Right renal pelvis (tissue), 4 donors: ENCODE results near the gene EP300. TPM values are rescaled to one million over a fixed set of nuclear protein-coding genes. Genes with fewer than 3 reads are reported as not detected.

Experiments
- DNase-seq, 4 donors: peaks; one replicate each; pipeline ENCODE4 v3.0.0-alpha.2; 2013; ENCODE audit warnings: low read depth in 4 of 4, low spot score in 3 of 4, missing footprints in 1 of 4
- polyA plus RNA-seq, 4 donors: library from polyadenylated mRNA; unstranded; fragments of 120-200 nt; gene quantifications; one replicate each; pipeline ENCODE4 v1.2.1, GENCODE V29; 2013; ENCODE audit not compliant: insufficient read length in 4 of 4

Gene EP300
- polyA plus RNA-seq, 4 donors = 54.5 to 68.9 (median 60.5) TPM

DNA sequence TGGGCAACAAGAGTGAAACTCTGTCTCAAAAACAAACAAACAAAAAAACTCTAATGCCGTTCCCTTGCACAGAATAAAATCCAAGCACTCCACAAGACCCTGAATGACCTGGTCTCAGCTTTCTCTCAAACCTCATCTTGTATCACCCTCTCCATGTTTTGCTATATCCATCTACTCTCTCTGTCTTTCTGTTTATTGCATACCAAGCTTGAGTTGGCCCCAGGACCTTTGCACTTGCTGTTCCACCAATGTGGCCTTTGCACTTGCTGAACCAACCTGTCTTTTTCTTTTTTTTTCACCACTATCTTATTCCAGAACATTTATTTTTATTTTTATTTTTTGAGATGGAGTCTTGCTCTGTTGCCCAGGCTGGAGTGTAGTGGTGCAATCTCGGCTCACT lies 110.7 kb downstream of the EP300 start:
- no peak for DNase-seq

DNA sequence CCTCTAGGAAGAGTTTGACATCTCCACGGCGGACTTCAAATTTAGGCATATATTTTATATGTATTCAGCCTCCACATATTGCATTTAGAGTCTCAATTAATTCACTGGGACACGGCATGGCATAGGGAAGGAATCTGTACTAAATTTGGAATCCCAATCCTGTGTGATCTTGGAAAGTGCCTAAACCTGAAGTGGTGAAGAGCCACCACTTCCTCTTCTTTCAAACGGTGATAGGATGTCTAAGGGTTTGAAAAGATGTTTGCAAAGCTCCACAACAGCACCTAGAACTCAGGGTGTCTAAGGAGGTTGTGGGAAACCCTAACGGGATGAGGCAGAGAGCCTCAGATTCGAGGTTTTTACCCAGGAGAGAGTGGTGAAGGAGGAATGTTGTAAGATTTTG lies 111.7 kb downstream of the EP300 start:
- no peak for DNase-seq

DNA sequence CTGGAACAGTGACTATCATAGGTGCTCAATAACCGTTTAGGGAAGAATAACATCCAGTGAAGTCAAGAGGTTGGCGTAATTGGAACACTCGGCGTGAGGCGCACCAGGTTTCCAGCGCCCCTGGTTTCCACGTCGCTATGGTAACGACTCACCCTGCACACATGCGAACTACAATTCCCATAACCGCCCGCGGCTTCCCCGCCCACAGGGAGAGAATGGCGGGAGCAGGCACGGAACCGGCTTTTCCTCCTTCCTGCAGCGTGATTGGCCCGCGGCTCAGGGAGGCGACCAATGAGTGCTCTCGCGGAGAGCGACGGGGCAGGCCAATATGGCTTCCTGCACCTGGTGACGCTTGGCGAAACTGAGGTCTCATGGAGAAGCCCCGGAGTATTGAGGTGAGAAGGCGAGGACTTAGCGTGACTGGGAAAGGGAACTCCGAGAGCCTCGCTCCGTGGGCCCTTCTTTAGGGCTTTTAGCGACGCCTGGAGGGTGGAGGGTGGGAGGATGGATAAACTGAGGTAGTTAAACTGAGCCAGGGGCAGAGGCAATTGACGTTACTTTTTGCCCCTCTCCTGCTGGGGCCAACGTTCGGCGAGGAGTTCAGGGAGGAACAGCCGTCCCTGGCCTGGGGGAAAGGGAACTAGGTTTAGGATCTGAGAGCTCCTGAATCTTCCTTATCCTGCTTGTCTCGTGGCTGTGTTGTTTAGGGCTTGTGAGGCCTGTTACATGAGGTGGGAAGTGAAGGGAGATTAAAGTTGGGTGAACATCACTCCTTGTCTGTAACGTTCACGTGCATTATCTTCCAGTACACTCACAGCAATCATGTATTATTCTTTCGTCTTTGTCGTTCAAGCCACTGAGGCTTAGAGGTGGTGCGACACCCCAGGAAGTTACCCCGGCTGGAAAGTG lies 112.9 kb downstream of the EP300 start, which contains the start of gene L3MBTL2:
L3MBTL2 (plus strand) TSS at position 321 of the 909 bp plus-strand sequence; CDS start at position 372, 51 bp downstream.
- DNase-seq = peak; percentile 88 to 92 (median 90)

DNA sequence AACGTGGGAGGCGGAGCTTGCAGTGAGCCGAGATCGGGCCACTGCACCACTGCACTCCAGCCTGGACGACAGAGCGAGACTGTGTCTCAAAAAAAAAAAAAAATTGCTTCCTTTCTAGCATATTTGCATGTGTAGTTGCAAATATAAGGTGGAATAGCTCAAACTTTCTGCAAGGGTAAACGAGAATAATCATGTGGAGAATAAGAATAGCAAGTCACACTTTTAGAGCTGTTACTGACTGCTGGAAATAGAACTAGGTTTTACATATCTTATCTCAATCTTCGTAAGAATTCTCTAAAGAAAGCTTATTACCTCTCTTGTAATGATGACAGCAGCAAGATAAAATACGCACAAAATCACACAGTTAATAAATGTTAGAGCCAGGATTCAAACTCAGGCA lies 114.3 kb downstream of the EP300 start:
- no peak for DNase-seq

DNA sequence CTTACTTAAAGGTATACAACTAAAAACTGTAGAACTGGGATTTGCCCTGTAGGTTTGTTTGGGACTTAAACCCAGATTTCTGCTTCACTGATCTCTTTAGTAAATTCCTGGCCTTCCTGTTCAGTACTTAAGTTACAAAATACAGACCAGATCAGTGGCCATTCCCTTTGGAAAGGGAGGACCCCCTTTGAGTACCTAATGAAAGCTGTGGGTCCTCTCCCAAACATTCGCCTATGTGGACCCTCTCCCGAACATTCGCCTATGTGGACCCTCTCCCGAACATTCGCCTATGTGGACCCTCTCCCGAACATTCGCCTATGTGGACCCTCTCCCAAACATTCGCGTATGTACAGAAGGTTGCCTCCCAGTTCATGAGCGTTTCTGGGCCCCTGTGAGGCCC lies 123.0 kb downstream of the EP300 start:
- no peak for DNase-seq

DNA sequence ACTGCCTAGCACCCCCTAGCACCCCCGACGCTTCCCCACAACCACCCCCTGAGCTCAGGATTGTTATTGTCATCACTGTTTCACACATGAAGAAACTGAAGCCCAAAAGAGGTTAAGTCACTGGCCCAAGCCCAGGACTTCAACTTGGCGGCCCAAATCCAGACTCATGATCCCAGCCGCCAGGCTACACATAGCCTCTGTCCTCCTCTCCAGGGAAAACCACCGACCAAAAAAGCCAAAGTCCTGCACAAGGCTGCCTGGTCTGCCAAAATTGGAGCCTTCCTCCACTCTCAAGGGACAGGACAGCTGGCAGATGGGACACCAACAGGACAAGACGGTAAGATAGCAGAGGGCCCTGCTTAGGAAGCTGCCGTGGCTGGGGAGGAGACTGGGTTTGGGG lies 123.5 kb downstream of the EP300 start:
- DNase-seq = no peak

DNA sequence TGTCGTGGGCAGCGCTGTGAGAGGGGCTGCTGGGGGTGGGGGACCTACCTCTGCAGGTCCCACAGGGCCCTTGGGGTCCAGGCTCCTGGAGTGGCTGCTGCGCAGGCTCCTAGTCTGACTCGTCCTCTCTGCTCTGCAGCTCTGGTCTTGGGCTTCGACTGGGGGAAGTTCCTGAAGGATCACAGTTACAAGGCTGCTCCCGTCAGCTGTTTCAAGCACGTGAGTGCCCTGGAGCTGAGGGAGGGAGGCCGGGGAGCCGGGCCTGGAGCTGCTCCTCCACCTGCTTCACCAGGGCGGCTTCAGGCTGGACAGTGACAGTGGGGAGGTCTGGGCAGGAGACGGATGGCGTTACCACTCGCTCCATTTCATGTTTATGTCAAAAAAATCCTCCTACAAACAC lies 124.6 kb downstream of the EP300 start:
- no peak for DNase-seq

DNA sequence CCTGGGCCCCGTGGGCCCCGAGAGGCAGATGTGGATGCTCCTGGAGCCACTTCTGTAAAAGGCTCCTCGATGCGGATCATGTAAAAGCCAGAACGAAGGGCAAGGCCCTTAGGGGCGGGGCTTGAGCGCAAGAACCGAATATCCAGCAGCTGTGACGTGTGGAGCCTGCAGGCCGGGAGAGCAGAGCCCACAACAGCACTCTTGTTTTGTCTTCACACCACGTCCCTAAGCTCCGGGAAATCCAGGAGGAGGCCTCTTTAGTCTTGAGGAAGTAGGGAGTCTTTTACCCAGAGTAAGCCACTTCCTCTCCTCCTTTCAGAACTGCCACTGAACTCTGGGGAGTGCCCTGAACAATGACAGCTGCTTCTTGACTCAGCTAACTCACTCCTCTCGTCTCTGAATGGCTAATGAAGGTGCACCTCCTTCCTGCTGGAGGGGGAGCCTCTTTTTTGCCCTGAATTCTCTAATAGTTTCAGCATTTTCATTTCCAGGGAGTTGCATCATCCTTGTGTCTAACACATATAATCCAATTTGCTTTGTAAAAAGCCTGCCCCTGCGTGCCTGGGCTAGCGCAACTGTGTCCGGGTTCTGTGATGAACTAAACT lies 125.3 kb downstream of the EP300 start:
- no peak for DNase-seq

DNA sequence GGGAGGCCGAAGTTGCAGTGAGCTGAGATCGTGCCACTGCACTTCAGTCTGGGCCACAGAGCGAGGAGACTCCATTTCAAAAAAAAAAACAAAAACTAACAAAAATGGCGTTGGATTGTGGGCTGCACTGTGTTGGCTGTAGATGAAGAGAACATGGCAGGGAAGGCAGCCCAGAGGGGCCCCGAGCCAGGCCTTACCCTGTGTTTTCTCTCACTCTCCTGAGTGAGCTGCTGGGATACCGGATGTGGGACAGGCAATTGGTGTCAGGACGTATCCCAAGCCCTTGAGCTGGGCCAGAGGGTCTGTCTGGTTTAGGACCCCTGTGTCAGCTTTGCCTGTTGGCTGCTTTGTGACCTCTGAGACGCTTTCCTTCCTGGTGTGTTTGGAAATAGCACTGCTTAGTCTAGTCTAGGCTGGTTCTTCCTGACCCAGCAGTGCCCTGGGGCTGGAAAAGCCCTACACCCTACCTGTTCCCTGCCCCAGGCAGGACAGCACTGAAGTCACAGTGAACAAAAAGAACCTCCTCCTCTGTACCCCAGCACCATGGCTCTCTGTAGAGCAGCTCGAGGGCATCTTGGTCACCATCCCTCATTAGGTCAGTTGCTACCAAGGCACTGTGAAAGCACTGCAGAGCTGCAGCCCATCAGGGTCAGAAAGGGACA lies 130.6 kb downstream of the EP300 start:
- no peak for DNase-seq

DNA sequence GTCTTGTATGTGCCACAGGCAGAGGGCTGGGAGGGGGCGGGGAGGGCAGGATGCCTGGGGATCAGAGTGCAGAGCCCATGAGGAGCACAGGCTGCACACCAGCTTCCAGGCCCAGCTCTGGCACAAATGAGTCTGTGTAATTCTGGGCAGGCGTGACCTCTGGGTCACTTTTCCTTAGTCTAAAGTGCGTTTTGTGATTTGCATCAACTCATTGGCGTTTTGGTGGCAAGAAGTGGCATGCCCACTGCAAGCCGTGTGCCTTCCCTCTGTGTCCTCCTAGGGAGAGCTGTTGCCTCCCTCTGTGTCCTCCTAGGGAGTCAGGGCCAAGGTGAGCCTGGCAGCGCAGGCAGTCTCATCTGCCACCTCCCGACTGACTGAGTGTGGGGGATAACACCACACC lies 131.1 kb downstream of the EP300 start:
- DNase-seq = no peak

DNA sequence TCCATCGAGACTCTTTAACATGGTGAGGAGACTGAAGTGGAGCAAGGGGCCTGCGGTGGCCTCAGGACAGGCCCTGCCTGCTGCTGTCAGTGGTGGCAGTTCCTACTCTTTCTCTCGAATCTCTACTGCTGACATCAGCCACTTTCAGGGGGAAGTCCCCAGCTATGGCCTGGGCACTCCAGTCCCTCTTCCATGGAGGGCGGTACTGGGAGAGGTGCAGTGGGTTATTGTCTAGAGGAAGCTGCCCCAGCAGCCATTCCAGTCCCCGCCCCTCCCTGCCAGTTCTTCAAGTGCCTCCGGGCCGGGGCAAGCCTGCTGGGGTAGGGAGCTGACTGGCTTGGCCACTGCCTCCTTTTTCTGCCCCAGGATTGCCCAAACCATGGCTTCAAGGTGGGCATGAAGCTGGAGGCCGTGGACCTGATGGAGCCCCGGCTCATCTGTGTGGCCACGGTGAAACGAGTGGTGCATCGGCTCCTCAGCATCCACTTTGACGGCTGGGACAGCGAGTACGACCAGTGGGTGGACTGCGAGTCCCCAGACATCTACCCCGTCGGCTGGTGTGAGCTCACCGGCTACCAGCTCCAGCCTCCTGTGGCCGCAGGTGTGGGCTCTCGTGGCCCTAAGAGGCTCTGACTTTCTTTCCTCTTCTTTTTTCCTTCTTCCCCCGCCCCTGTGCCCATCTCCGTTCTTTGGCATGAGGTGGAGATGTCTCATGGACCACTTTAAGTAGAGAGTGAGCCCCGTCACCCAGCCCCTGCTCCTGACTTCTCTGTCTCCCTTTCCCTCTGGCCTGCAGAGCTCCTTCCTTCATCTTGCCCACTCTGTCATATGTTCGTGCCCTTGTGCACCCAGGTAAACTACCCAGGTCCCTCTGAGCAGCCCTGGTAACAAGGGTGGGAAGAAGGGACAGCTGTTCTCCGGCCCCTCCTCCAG lies 134.6 kb downstream of the EP300 start:
- no peak for DNase-seq

DNA sequence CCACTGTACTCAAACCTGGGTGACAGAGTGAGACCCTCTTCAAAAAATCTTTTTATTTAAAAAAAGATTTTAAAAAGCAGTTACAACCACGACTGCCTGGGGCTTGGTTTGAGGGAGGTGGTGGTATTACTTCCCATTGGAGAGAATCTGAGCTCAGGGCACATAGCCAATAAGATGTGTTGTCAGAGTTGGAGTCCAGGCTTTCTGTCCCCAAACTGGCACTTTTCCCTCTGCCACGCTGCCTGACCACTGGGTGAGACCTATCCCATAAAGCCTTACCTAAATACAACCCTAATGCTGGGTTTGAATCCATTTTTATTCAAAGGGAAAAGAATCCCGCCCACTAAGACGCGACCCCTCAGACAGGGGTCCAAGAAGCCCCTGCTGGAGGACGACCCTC lies 136.8 kb downstream of the EP300 start:
- no peak for DNase-seq

Other genes with a start within 250 kb of the EP300 start
- 100 to 1,000 TPM; 576 to 664 (median 615) TPM for gene ST13, start 236.0 kb upstream of the EP300 start, polyA plus RNA-seq
- gene XPNPEP3, start 235.4 kb upstream of the EP300 start, polyA plus RNA-seq = 10 to 100 TPM; 15.7 to 25.8 (median 20.5) TPM
- gene DNAJB7, start 230.5 kb upstream of the EP300 start, polyA plus RNA-seq = under 1 TPM; 0.25 to 0.46 (median 0.29) TPM
- gene RBX1, start 141.2 kb upstream of the EP300 start, polyA plus RNA-seq = 10 to 100 TPM; 67.5 to 77.4 (median 70.2) TPM
- gene L3MBTL2, start 112.7 kb downstream of the EP300 start, polyA plus RNA-seq = 10 to 100 TPM; 23.8 to 26.3 (median 26.0) TPM
- 1 to 10 TPM; 2.8 to 4.3 (median 3.3) TPM for gene CHADL, start 148.3 kb downstream of the EP300 start, polyA plus RNA-seq
- gene RANGAP1, start 193.6 kb downstream of the EP300 start, polyA plus RNA-seq = 10 to 100 TPM; 45.3 to 57.5 (median 50.0) TPM
- 10 to 100 TPM; 80.3 to 95.3 (median 85.7) TPM for gene ZC3H7B, start 208.9 kb downstream of the EP300 start, polyA plus RNA-seq